Subcutaneous adipose tissue (tissue), 4 donors: ENCODE measurements around the gene RAB7B. TPM values are rescaled to one million over a fixed set of nuclear protein-coding genes. Genes with fewer than 3 reads are reported as not detected.

Experiments used
- total RNA-seq, 4 donors: library from RNA; depleted of rRNA; stranded (reverse); fragments of >200 nt; gene quantifications; one replicate each; pipeline ENCODE4 v1.1.0, GENCODE V29; 2016
- TF ChIP-seq, protein P1 (sequence below): fragments of 450-650 bp; IDR thresholded peaks from one replicate; pipeline ENCODE4 v1.5.1; 2016; ENCODE audit warnings: low read depth, mild to moderate bottlenecking, control low read depth, antibody characterized with exemption, moderate library complexity

Gene RAB7B
- total RNA-seq, 4 donors from 2014 or later, result 1.7 to 24.5 (median 7.5) TPM

DNA sequence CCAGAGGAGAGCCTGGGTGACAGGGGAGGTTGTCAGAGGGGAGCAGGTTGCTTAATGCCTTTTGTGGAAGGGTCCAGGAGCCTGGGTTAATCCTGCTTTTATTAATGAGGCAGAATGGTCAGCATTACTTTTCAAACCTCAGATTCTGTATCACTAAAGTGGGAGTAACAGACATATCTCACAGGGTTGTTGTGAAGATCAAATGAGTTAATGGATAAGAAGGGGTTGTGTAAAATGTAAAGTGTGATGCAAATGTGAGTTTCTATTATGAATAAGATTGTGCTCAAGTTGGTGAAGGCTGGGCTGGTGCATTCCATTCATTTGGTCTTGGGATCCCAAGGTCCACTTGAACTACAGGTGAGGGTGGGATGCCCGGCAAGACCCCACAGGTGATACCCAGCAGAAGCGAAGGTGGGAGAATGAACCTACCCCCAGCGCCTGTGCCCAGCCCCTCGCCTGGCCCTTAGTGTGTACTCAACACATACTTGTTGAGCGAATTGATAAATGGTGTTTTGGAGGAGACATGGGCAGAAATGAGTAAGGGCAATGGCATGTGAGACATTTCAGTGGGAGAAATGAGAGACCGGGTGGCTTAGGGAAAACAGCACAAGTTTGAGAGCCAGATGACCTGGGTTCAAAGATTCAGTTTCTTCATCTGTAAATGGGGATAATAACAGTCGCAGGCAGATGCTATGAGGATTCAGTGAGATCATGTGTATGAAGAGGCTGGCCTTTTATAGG lies 66.2 kb downstream of the RAB7B start:
- TF ChIP-seq, protein P1, sequence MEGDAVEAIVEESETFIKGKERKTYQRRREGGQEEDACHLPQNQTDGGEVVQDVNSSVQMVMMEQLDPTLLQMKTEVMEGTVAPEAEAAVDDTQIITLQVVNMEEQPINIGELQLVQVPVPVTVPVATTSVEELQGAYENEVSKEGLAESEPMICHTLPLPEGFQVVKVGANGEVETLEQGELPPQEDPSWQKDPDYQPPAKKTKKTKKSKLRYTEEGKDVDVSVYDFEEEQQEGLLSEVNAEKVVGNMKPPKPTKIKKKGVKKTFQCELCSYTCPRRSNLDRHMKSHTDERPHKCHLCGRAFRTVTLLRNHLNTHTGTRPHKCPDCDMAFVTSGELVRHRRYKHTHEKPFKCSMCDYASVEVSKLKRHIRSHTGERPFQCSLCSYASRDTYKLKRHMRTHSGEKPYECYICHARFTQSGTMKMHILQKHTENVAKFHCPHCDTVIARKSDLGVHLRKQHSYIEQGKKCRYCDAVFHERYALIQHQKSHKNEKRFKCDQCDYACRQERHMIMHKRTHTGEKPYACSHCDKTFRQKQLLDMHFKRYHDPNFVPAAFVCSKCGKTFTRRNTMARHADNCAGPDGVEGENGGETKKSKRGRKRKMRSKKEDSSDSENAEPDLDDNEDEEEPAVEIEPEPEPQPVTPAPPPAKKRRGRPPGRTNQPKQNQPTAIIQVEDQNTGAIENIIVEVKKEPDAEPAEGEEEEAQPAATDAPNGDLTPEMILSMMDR, result no peak

DNA sequence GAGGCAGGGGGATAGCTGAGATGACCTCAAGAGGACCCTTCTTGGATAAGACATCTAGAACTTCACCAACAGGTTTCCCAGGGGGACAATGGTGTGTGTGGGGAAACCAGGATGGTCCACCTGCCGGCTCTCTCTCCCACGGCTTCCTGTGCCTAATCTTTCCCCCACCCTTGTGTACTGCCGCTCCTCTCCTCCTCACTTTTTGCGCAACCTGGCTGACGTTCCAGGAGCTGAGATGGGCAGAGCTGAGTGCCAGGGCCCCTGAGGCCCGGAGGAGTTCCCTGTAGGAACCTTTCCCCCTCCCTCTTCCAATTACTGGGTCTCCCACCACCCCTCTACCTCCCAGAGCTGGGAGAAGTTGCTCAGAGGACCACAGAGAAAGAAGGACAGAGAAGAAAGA lies 66.9 kb downstream of the RAB7B start:
- TF ChIP-seq, protein P1, result no peak

DNA sequence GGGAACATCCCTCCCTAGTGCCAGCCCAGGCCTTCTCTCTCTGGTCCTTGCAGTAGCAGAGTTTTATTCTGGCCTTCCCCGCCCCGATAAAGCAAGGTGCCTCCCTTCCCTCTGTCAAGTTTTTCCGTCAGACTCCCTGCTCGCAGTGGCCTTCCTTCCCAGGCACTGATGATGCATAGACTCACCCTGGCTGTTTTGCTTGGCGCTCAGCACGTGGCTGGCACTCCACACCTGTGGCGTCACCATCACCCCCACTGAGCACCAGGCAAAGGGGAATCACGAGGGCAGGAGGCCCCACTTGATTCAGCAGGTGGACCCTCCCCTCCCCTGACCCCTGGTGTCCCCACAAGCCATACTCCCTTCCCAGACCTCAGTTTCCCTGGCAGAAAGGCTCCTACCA lies 67.3 kb downstream of the RAB7B start:
- TF ChIP-seq, protein P1, result no peak

DNA sequence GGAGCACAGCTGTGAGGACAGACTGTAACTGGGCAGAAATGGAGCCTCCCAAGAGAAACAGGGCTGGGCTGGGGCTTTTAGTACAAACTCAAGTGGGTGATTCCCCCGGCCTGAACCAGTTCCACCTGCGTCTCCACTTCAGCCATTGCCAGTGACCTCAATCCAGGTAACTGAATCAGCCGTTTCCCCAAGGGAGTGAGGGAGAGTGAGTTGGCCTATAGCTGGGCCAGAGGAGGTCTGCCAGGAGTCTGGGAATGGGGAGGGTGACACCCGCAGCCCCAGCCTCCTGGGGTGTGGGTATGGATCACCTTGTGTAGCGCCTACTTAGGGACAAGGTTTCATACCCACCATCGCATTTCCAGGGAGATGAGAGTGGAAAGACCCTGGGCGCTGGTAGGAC lies 68.4 kb downstream of the RAB7B start:
- TF ChIP-seq, protein P1, result no peak

DNA sequence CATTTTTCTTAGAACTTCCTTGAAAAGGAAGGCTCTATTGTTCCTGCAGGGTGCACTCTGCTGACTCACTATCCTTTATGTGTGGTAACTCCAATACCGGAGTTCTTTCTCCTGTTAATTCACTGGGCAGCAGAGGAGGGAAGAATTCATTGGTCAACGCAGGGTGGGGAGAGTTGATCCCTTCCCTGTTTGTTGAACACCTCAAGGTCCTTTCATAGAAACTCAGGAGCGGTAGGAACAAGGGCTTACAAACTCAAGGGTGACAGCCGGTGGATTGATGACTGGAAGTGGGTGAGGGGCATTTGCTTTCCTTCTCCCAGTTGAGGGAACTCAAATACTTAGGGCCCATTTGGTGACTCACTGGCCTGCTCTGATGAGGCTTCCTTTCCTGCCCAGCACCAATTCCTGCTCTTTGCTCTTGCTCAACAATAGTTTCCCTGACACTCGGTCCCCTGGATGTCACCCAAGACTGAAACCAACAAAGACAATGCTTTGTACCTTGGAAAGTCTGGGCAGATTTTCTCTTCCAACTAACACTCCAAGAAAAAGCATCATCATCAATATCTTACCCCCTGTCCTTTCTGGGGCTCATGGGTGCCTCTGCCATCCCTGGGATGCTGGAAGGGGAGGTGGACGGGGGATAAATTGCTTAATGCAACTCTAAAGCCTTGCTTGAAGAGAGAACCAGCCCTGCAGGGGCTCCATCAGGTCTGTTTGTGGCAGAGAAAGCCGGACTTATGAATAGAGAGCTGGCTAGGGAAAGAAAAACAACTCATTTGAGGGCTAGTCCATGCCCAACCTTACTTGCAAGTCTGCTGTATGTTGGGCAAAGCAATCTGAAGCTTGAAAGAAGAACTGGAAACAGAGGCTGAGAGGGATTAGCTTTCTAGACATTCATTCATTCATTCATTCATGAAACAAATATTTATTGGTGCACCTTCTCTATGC lies 69.2 kb downstream of the RAB7B start:
- TF ChIP-seq, protein P1, result no peak

DNA sequence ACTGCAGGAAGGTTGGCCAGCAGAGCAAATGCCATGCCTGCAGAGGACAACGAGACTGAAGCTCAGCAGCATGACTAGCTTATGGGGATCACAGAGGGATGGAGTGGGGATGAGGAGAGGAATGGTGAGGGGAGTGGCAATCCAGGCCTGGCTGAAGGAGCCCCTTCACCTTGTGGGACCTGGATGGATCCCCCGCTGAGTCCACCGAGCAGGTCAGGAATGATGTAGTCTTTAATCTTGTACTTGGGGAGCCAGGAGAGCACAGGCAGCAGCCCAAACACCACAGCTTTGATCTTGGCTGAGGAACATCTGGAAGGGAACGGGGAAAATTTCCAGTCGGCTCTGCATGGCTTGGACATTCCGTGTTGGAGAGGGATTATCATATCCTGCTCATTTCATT lies 70.4 kb downstream of the RAB7B start:
- TF ChIP-seq, protein P1, result no peak

DNA sequence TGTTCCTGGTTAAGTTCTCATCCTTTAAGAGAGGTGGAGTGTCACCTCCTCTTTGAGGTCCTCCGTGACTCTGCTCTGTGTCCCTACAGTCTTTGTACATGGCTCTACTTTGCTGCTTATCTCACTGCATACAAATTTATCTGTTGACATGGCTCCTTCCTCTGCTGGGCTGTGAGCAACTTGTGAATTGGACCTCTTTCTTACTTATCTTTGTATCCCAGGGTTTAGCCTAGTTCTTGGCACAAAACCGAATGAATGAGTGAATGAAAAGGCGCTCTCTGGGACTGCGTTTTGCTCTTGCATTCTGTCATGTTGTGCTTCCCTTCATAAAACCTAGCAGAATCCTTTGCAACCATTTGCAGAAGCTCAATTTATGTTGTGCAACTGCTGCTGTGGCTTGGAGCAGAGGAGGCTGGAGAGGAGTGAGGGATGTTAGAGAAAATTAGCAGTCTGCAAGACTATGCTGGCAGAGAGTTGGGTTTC lies 72.4 kb downstream of the RAB7B start:
- TF ChIP-seq, protein P1, result no peak
